HepG2 (cell line): ENCODE results near the gene CLEC16A. TPM values are rescaled to one million over a fixed set of nuclear protein-coding genes. Genes with fewer than 3 reads are reported as not detected.

Source experiments
- ATAC-seq: fragments of 200-7000 bp; cut with Tn5 transposase; 3 replicates; pipeline ENCODE4 v1.9.1; 2020; ENCODE audit warnings: mild to moderate bottlenecking, moderate library complexity
- BruUV-seq: library from RNA; stranded (reverse); fragments of 400-500 nt; replicated peaks from 2 replicates; lab custom pipeline; 2021; lab: Mats Ljungman, UMichigan
- CTCF ChIA-PET: fragments of 300-600 bp; formaldehyde crosslinking; extraction: SDS; loops from one replicate; lab custom pipeline; 2021; ENCODE audit warnings: low total read pairs, inconsistent platforms, low intra/inter-chr PET ratio; lab: Yijun Ruan, JAX
- POLR2A ChIA-PET: fragments of 350-600 bp; sonication (Branson Sonifier 250); formaldehyde crosslinking; loops from one replicate; lab custom pipeline; 2020; ENCODE audit warnings: antibody characterized with exemption, inconsistent platforms; lab: Yijun Ruan, JAX
- DNase-seq: peaks from one replicate; pipeline ENCODE4 v3.0.0-alpha.2; 2015; ENCODE audit warnings: low spot score
- FAIRE-seq: peaks from 3 replicates; lab custom pipeline; 2011; peaks lifted over from hg19 to GRCh38; lab: Jason Lieb, UNC
- H2AFZ ChIP-seq: one replicate; pipeline ENCODE4 v1.6.1; 2011; ENCODE audit warnings: low read length, inconsistent platforms
- H3K27ac ChIP-seq: fragments of 300-600 bp; 3 replicates; pipeline ENCODE4 v1.8.0; 2011; ENCODE audit warnings: mixed run types, mild to moderate bottlenecking, mixed read lengths, low read length, inconsistent platforms; ENCODE audit not compliant: insufficient read depth; ENCODE audit errors: extremely low read length
- H3K27me3 ChIP-seq, 2 experiments: fragments of 200-600 bp in 1 of 2; 2 replicates in 1 of 2; 3 replicates in 1 of 2; pipeline versions ENCODE4 v1.6.0 to v1.8.0; 2011; ENCODE audit warnings: low read length in 2 of 2, mild to moderate bottlenecking in 2 of 2, moderate library complexity in 2 of 2, inconsistent platforms in 1 of 2; ENCODE audit not compliant: insufficient read depth in 2 of 2, control insufficient read depth in 1 of 2
- H3K36me3 ChIP-seq, 2 experiments: fragments of 200-600 bp in 1 of 2; replicated peaks in 1 of 2; 2 replicates in 1 of 2; 3 replicates in 1 of 2; pipeline versions ENCODE4 v1.5.1 to v1.8.0; 2011; ENCODE audit warnings: low read length in 2 of 2, inconsistent platforms in 1 of 2; ENCODE audit not compliant: insufficient read depth in 2 of 2, control insufficient read depth in 1 of 2
- H3K4me1 ChIP-seq: 2 replicates; pipeline ENCODE4 v1.5.1; 2012; ENCODE audit warnings: low read length, inconsistent platforms; ENCODE audit not compliant: insufficient read depth
- H3K4me2 ChIP-seq: 2 replicates; pipeline ENCODE4 v1.6.0; 2011; ENCODE audit warnings: low read depth, low read length, inconsistent platforms
- H3K4me3 ChIP-seq, 3 experiments: fragments of 200-600 bp in 1 of 3; sonication (generic), shearing (Covaris generic) in 1 of 3; replicated peaks in 1 of 3; 2 replicates each; pipeline ENCODE4 v1.5.1; 2011 to 2016; ENCODE audit warnings: low read length in 3 of 3, inconsistent platforms in 2 of 3, low read depth in 2 of 3, mild to moderate bottlenecking in 2 of 3, control low read depth in 1 of 3, mixed read lengths in 1 of 3; ENCODE audit not compliant: insufficient read depth in 1 of 3
- H3K79me2 ChIP-seq: one replicate; pipeline ENCODE4 v1.6.1; 2011; ENCODE audit warnings: low read length, inconsistent platforms; ENCODE audit not compliant: insufficient read depth
- H3K9ac ChIP-seq: 2 replicates; pipeline ENCODE4 v1.6.0; 2011; ENCODE audit warnings: mild to moderate bottlenecking, low read depth, low read length, inconsistent platforms; ENCODE audit not compliant: insufficient read depth
- H3K9me3 ChIP-seq: 2 replicates; pipeline ENCODE4 v1.5.1; 2012; ENCODE audit warnings: mild to moderate bottlenecking, low read length
- H4K20me1 ChIP-seq: 2 replicates; pipeline ENCODE4 v1.6.0; 2011; ENCODE audit warnings: inconsistent platforms, mild to moderate bottlenecking, low read length, moderate library complexity; ENCODE audit not compliant: insufficient read depth
- KMT2B ChIP-seq: IDR thresholded peaks from 2 replicates; pipeline ENCODE4 v1.6.1; 2016; ENCODE audit warnings: missing genetic modification reagents, missing compliant biosample characterization
- MAZ ChIP-seq, 2 experiments: sonication (generic) in 1 of 2; formaldehyde crosslinking in 1 of 2; IDR thresholded peaks; 2 replicates each; pipeline versions ENCODE4 v1.5.0 to v1.6.1; 2012 to 2020; ENCODE audit warnings: low read depth in 2 of 2, mild to moderate bottlenecking in 2 of 2, borderline replicate concordance in 1 of 2, improper control_type of control experiment in 1 of 2, low read length in 1 of 2, missing genetic modification reagents in 1 of 2, moderate library complexity in 1 of 2
- NFE2L1 ChIP-seq: sonication (generic); formaldehyde crosslinking; IDR thresholded peaks from 2 replicates; pipeline ENCODE4 v1.4.0; 2020; ENCODE audit warnings: missing genetic modification reagents, mild to moderate bottlenecking, borderline replicate concordance
- NRL ChIP-seq: sonication (generic); formaldehyde crosslinking; IDR thresholded peaks from 2 replicates; pipeline ENCODE4 v1.5.0; 2020; ENCODE audit warnings: missing genetic modification reagents, mild to moderate bottlenecking, moderate library complexity, borderline replicate concordance
- ZFP1 ChIP-seq: IDR thresholded peaks from 2 replicates; pipeline ENCODE4 v1.6.1; 2016
- ZFX ChIP-seq: sonication (generic); formaldehyde crosslinking; IDR thresholded peaks from 2 replicates; pipeline ENCODE4 v1.4.0; 2020; ENCODE audit warnings: mild to moderate bottlenecking, low read depth, missing genetic modification reagents, moderate library complexity
- ZGPAT ChIP-seq: IDR thresholded peaks from 2 replicates; pipeline ENCODE4 v1.6.1; 2016; ENCODE audit warnings: mild to moderate bottlenecking
- ZNF331 ChIP-seq: sonication (generic); formaldehyde crosslinking; IDR thresholded peaks from 2 replicates; pipeline ENCODE4 v1.4.0; 2020; ENCODE audit warnings: missing genetic modification reagents
- ZNF646 ChIP-seq: sonication (generic); formaldehyde crosslinking; IDR thresholded peaks from 2 replicates; pipeline ENCODE4 v1.9.0; 2021; ENCODE audit warnings: mild to moderate bottlenecking, missing genetic modification reagents
- ZNF672 ChIP-seq: sonication (generic); formaldehyde crosslinking; IDR thresholded peaks from 2 replicates; pipeline ENCODE4 v1.8.1; 2022; ENCODE audit warnings: missing genetic modification reagents
- ZNF737 ChIP-seq: sonication (generic); formaldehyde crosslinking; IDR thresholded peaks from 2 replicates; pipeline ENCODE4 v1.5.0; 2020; ENCODE audit warnings: missing genetic modification reagents, mild to moderate bottlenecking, borderline replicate concordance
- ZSCAN31 ChIP-seq: sonication (generic); formaldehyde crosslinking; IDR thresholded peaks from 2 replicates; pipeline ENCODE4 v1.5.0; 2020; ENCODE audit warnings: low read depth, mild to moderate bottlenecking, missing genetic modification reagents
- WGBS: methylation state at CpG from one replicate; pipeline ENCODE4 v1.1.6; 2017; ENCODE audit warnings: low lambda C conversion rate; 5-methylcytosine and 5-hydroxymethylcytosine counted together
- in situ Hi-C: cut with HindIII; loops from 2 replicates; pipeline ENCODE4 v1.10.0; 2017; ENCODE audit warnings: low pct_unique_long_range_greater_than_20kb; ENCODE audit not compliant: extremely low pct_ligation_motif_present
- intact Hi-C: fragments of 100-400 bp; cut with micrococcal nuclease; formaldehyde crosslinking; loops from one replicate; pipeline ENCODE4 v1.10.0; 2022; ENCODE audit not compliant: unreplicated experiment
- polyA plus RNA-seq, 8 experiments: library from polyadenylated mRNA; depleted of rRNA in 3 of 8; stranded (reverse) in 7 of 8; unstranded in 1 of 8; fragments of >200 nt; fragmentation: Illumina TruSeq in 4 of 8; extraction: Trizol in 4 of 8; gene quantifications; 2 replicates each; pipeline versions ENCODE4 v1.2.1 to v1.2.3, GENCODE V29; 2011 to 2016; ENCODE audit warnings: low read depth in 4 of 8, missing spikeins in 1 of 8, mixed read lengths in 1 of 8; ENCODE audit not compliant: insufficient read depth in 1 of 8
- total RNA-seq, 5 experiments: library from RNA; depleted of rRNA; stranded (reverse); fragments of >200 nt; fragmentation: Illumina TruSeq; extraction: Trizol; gene quantifications; 2 replicates each; pipeline ENCODE4 v1.2.3, GENCODE V29; 2016; ENCODE audit warnings: low read depth in 1 of 5
- TF ChIP-seq, protein P1 (sequence below): IDR thresholded peaks from 2 replicates; pipeline ENCODE4 v1.4.0; 2020; ENCODE audit warnings: mild to moderate bottlenecking, missing genetic modification reagents

Gene CLEC16A
- total and polyA plus RNA-seq, 2 of the 13 experiments (the other 11 are each of a cell fraction or from before 2014, with no cell fraction given) = 8.5 to 10.3 TPM

DNA sequence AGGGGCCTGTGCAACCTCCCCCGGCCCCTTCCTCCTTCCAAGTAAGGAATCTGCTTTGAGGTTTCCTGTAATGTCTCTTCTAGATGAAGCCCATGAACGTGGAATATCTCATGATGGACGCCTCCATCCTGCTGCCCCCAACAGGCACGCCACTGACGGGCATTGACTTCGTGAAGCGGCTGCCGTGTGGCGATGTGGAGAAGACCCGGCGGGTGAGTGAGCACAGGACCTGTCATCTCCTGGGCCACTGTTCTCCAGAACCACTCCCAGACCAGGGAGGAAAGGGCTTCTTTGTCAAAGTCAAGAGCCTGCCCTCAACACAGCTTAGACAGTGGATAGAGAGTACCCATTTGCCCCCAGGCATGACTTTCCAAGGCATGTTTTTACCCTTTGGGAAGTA lies 107.1 kb downstream of the CLEC16A start:
- ATAC-seq (no peak), DNase-seq (no peak), FAIRE-seq (no peak)
- ChIA-PET POLR2A (no interaction called here), CTCF (no interaction called here)
- no peak overlapping the region for H3K27ac ChIP-seq
- H2AFZ ChIP-seq = no peak overlapping the region
- in situ Hi-C loops = no loop called here
- no peak overlapping the region for H3K4me3 ChIP-seq
- no peak overlapping the region for H3K9ac ChIP-seq
- WGBS = 97% methylated on average over 11 of the region's 11 CpGs
- peaks cover 4 to 7% of the 10 kb centered on the region in 2 experiments; a peak in 4 of 5 replicates for H3K36me3 ChIP-seq
- no peaks in the 10 kb centered on the region for H3K79me2 ChIP-seq
- H3K4me2 ChIP-seq = no peak overlapping the region
- TF ChIP-seq ZFP1 (CRISPR knock-in tag) (no peak), ZNF672 (CRISPR knock-in tag) (no peak), ZGPAT (CRISPR knock-in tag) (no peak), ZNF646 (no peak), ZSCAN31 (CRISPR knock-in tag) (no peak), KMT2B (CRISPR knock-in tag) (no peak), ZFX (CRISPR knock-in tag) (no peak), MAZ (IDR thresholded peaks at IDR 0.05; ENCODE audit: borderline replicate concordance, low read depth, low read length) (no peak), MAZ (CRISPR knock-in tag; IDR thresholded peaks at IDR 0.05; ENCODE audit: low read depth) (no peak), NRL (CRISPR knock-in tag) (no peak), ZNF737 (CRISPR knock-in tag) (no peak), ZNF331 (CRISPR knock-in tag) (no peak), NFE2L1 (CRISPR knock-in tag) (no peak)
- TF ChIP-seq, protein P1, sequence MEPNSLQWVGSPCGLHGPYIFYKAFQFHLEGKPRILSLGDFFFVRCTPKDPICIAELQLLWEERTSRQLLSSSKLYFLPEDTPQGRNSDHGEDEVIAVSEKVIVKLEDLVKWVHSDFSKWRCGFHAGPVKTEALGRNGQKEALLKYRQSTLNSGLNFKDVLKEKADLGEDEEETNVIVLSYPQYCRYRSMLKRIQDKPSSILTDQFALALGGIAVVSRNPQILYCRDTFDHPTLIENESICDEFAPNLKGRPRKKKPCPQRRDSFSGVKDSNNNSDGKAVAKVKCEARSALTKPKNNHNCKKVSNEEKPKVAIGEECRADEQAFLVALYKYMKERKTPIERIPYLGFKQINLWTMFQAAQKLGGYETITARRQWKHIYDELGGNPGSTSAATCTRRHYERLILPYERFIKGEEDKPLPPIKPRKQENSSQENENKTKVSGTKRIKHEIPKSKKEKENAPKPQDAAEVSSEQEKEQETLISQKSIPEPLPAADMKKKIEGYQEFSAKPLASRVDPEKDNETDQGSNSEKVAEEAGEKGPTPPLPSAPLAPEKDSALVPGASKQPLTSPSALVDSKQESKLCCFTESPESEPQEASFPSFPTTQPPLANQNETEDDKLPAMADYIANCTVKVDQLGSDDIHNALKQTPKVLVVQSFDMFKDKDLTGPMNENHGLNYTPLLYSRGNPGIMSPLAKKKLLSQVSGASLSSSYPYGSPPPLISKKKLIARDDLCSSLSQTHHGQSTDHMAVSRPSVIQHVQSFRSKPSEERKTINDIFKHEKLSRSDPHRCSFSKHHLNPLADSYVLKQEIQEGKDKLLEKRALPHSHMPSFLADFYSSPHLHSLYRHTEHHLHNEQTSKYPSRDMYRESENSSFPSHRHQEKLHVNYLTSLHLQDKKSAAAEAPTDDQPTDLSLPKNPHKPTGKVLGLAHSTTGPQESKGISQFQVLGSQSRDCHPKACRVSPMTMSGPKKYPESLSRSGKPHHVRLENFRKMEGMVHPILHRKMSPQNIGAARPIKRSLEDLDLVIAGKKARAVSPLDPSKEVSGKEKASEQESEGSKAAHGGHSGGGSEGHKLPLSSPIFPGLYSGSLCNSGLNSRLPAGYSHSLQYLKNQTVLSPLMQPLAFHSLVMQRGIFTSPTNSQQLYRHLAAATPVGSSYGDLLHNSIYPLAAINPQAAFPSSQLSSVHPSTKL (CRISPR knock-in tag) = no peak
- no peaks in the 10 kb centered on the region for H4K20me1 ChIP-seq
- intact Hi-C loops = no loop called here
- no peaks in the 10 kb centered on the region for H3K9me3 ChIP-seq
- H3K4me1 ChIP-seq = peaks cover 8% of the 10 kb centered on the region
- no peaks in the 10 kb centered on the region; a peak in 1 of 5 replicates for H3K27me3 ChIP-seq
- no TSS peak for BruUV-seq
